SK-N-MC (cell line): Measurements from ENCODE around the gene APP.
"Not testable (repeated sequence)": the region's sequence is repeated elsewhere in the genome, so short reads cannot be mapped to it uniquely, and the experiment has no call there.

Experiments used
- FOXP2 ChIP-seq: optimal IDR thresholded peaks from 2 replicates; pipeline ENCODE3; 2011; ENCODE audit warnings: mild to moderate bottlenecking, moderate library complexity; ENCODE audit not compliant: insufficient read depth; ENCODE audit errors: extremely low read length, control extremely low read depth
- POLR2AphosphoS5 ChIP-seq: IDR thresholded peaks from 2 replicates; pipeline ENCODE4 v1.6.1; 2012; ENCODE audit warnings: mild to moderate bottlenecking, low read depth, low read length, borderline replicate concordance

- TF ChIP-seq POLR2AphosphoS5, FOXP2: not testable (repeated sequence)
These were observed 89.3 kb downstream of the APP start for GRCh38 chr21:26081175-26081760.
